K562 (cell line): ENCODE data around the gene SDC3. TPM values are rescaled to one million over a fixed set of nuclear protein-coding genes. Genes with fewer than 3 reads are reported as not detected.

Experiments used
- CREB3L1 ChIP-seq: fragments of 450-650 bp; IDR thresholded peaks from 2 replicates; pipeline ENCODE4 v1.6.1; 2014; ENCODE audit warnings: low read depth, mild to moderate bottlenecking, moderate library complexity, borderline replicate concordance
- ESRRA ChIP-seq: fragments of 450-650 bp; IDR thresholded peaks from 2 replicates; pipeline ENCODE4 v1.6.1; 2014; ENCODE audit warnings: low read depth, mild to moderate bottlenecking, moderate library complexity, borderline replicate concordance
- JUNB ChIP-seq: fragments of 450-650 bp; formaldehyde crosslinking; conservative IDR thresholded peaks from 2 replicates; pipeline ENCODE4 v1.4.0; 2020; ENCODE audit warnings: mild to moderate bottlenecking
- MBD2 ChIP-seq: sonication (generic); IDR thresholded peaks from 2 replicates; pipeline ENCODE4 v1.6.1; 2016; ENCODE audit warnings: low read depth, borderline replicate concordance
- NCOR1 ChIP-seq: fragments of 450-650 bp; IDR thresholded peaks from 2 replicates; pipeline ENCODE4 v1.6.1; 2016; ENCODE audit warnings: mild to moderate bottlenecking, moderate library complexity
- PTRF ChIP-seq: fragments of 450-650 bp; IDR thresholded peaks from 2 replicates; pipeline ENCODE4 v1.6.1; 2016; ENCODE audit warnings: mild to moderate bottlenecking, missing genetic modification characterization, missing compliant biosample characterization
- RBM17 ChIP-seq: fragments of 200-400 bp; formaldehyde crosslinking; IDR thresholded peaks from 2 replicates; pipeline ENCODE4 v1.6.1; 2017; ENCODE audit warnings: low read depth, mild to moderate bottlenecking, low read length, borderline replicate concordance
- STAT5A ChIP-seq: IDR thresholded peaks from 2 replicates; pipeline ENCODE4 v1.6.1; 2012; ENCODE audit warnings: low read length, inconsistent platforms, borderline replicate concordance
- XRCC4 ChIP-seq: IDR thresholded peaks from one replicate; pipeline ENCODE4 v1.6.1; 2011; ENCODE audit not compliant: insufficient read depth, insufficient read length; ENCODE audit errors: extremely low read depth
- ZBTB40 ChIP-seq, 2 experiments: fragments of 450-650 bp in 1 of 2; sonication (generic) in 1 of 2; formaldehyde crosslinking in 1 of 2; IDR thresholded peaks; 2 replicates each; pipeline versions ENCODE4 v1.7.1 to v1.9.0; 2016 to 2022; ENCODE audit warnings: inconsistent platforms in 1 of 2, mild to moderate bottlenecking in 1 of 2, missing genetic modification reagents in 1 of 2
- ZC3H11A ChIP-seq: IDR thresholded peaks from 2 replicates; pipeline ENCODE4 v1.6.1; 2012; ENCODE audit warnings: low read depth, low read length, improper control_type of control experiment
- ZFP91 ChIP-seq: sonication (generic); formaldehyde crosslinking; IDR thresholded peaks from 2 replicates; pipeline ENCODE4 v1.8.0; 2022; ENCODE audit warnings: mild to moderate bottlenecking, missing genetic modification reagents
- ZNF384 ChIP-seq: IDR thresholded peaks from 2 replicates; pipeline ENCODE4 v1.6.1; 2012; ENCODE audit warnings: low read depth, low read length, improper control_type of control experiment
- ZNF785 ChIP-seq: fragments of 250-450 bp; sonication (Bioruptor Pico); IDR thresholded peaks from 2 replicates; pipeline ENCODE4 v1.4.0; 2020; ENCODE audit warnings: mild to moderate bottlenecking
- ZSCAN32 ChIP-seq: fragments of 450-650 bp; formaldehyde crosslinking; IDR thresholded peaks from 2 replicates; pipeline ENCODE4 v1.4.0; 2020; ENCODE audit warnings: mild to moderate bottlenecking, moderate library complexity
- polyA plus RNA-seq, 8 experiments: library from polyadenylated mRNA; depleted of rRNA in 4 of 8; stranded (reverse) in 5 of 8; unstranded in 3 of 8; fragments of >200 nt; fragmentation: Nextera tagmentation in 2 of 8; fragmentation: Illumina TruSeq in 1 of 8; extraction: Ambion mirVana in 2 of 8; extraction: Trizol in 1 of 8; gene quantifications; 2 replicates each; pipeline versions ENCODE4 v1.2.1 to v1.2.3, GENCODE V29; 2011 to 2014; ENCODE audit warnings: inconsistent platforms in 1 of 8, missing spikeins in 1 of 8
- total RNA-seq, 7 experiments: library from RNA; depleted of rRNA in 6 of 7; stranded (reverse); fragments of >200 nt in 6 of 7; fragmentation: Illumina TruSeq in 2 of 7; extraction: Trizol in 2 of 7; gene quantifications; 2 replicates each; pipeline versions ENCODE4 v1.2.1 to v1.2.3, GENCODE V29; 2011 to 2021; ENCODE audit warnings: low replicate concordance in 1 of 7

The SDC3 gene
- total and polyA plus RNA-seq, 9 of the 15 experiments (the other 6 are each of a cell fraction or from before 2014, with no cell fraction given) = 0.38 to 44.1 (median 12.1) TPM

- TF ChIP-seq ZNF785 (CRISPR knock-in tag) (no peak), NCOR1 (no peak; the same call in 1 of the 2 replicates), MBD2 (peak; percentile 64), CREB3L1 (peak; percentile 59; the same call in 1 of the 2 replicates), JUNB (peak; percentile 84), ZNF384 (no peak), XRCC4 (no peak), ESRRA (peak; percentile 97), ZSCAN32 (CRISPR knock-in tag) (no peak), STAT5A (no peak), RBM17 (no peak), ZFP91 (no peak), PTRF (tag) (no peak), ZC3H11A (0 out of 2 replicates have a peak, but pooled peaks have one; percentile 15), ZBTB40 (IDR thresholded peaks at IDR 0.05) (peak; percentile 66; the same call in 1 of the 2 replicates), ZBTB40 (CRISPR knock-in tag; IDR thresholded peaks at IDR 0.05) (no peak)
These were observed 84.4 kb downstream of the SDC3 start (continued) for GRCh38 chr1:30823969-30824735.
